GM18517 (cell line): ENCODE measurements around the gene PAK1IP1.
"Not testable (repeated sequence)": the region's sequence is repeated elsewhere in the genome, so short reads cannot be mapped to it uniquely, and the experiment has no call there.

Source experiments
- ATAC-seq: cut with Tn5 transposase; IDR thresholded peaks from one replicate; pipeline ENCODE4 v1.9.1; 2021; ENCODE audit warnings: mild to moderate bottlenecking, moderate library complexity; ENCODE audit not compliant: unreplicated experiment

Gene PAK1IP1

GRCh38 chr6:10740061-10740460 is 45.3 kb downstream of the PAK1IP1 start:
- ATAC-seq, result no peak

DNA sequence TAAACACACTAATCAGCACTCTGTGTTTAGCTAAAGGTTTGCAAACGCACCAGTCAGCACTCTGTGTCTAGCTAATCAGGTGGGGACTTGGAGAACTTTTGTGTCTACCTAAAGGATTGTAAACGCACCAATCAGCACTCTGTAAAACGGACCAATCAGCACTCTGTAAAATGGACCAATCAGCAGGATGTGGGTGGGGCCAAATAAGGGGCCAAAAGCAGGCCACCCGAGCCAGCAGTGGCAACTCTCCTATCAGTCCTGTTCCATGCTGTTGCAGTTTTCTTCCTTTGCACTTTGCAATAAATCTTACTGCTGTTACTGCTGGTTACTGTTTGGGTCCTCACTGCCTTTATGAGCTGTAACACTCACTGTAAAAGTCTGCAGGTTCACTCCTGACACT is 46.9 kb downstream of the PAK1IP1 start:
- not testable (repeated sequence) for ATAC-seq

- no peak for ATAC-seq
Measured at GRCh38 chr6:10742251-10742650, 47.5 kb downstream of the PAK1IP1 start.

- no peak for ATAC-seq
Measured at GRCh38 chr6:10743515-10743914, 48.7 kb downstream of the PAK1IP1 start.

- ATAC-seq, result no peak
Measured at GRCh38 chr6:10745116-10745515, 50.3 kb downstream of the PAK1IP1 start.

- no peak for ATAC-seq
Measured at GRCh38 chr6:10746915-10747250, 52.1 kb downstream of the PAK1IP1 start.

DNA sequence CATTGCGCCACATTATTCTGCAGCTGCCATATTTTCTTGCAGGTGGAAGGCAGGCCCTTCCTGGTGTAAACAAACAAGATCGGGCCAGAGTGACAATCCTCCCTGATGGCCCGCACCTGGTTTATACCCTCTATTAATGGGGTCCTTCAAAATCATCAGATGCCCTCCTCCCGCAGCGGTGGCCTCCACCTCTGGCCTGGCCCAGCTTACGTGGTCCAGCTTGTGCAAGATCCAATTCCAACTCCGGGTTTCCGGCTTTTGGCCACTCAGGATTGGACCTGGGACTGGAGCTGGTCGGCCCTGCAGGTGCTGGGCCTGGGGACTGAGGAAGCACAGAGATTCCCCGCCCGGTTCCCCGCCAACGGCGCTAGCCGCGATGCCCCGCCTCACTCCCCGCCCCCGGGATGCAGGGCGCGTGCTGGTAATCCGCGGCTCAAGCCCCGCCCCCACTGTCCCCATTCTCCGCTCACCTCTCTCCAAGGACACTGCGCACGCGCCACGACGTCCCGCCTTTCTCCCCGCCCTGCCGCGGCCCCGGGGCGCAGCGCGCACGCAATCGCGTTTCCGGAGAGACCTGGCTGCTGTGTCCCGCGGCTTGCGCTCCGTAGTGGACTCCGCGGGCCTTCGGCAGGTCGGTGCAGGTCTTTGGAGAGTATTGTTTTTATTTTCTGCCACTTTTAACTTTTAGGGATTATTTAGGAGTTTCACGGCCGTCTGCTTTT is 52.6 kb downstream of the PAK1IP1 start, which contains the start of gene TMEM14B:
Gene TMEM14B, plus strand, starts transcription at position 555 of the 722 bp plus-strand sequence. CDS start 1,441 bp downstream, outside the sequence.
- peak; percentile 86 for ATAC-seq

DNA sequence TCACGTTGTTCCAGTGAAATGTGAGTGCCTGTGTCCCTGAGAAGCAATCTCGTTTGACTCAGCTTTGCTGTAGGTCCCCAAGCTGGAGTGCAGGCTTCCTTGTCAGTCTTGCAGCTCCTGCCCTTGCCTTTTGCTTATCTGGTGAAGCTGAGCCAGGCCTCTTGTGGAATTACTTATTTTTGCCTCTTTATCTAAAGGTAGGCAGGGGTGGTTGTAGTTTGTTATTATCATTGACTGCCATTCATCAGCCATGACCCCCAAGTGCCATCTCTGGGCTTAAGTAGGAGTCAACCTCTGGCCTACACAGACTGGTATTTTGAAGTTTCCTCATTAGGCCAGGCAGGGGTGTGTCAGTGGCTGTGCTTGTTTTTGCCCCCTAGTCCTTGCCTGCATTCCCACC is 55.0 kb downstream of the PAK1IP1 start:
- ATAC-seq, result no peak

- ATAC-seq, result not testable (repeated sequence)
Measured at GRCh38 chr6:10750568-10750967, 55.8 kb downstream of the PAK1IP1 start.

- not testable (repeated sequence) for ATAC-seq
Measured at GRCh38 chr6:10751757-10752156, 57.0 kb downstream of the PAK1IP1 start.

GRCh38 chr6:10756085-10756484 is 61.3 kb downstream of the PAK1IP1 start:
- ATAC-seq, result no peak
